HG03565 (cell line): Measurements from ENCODE around the gene OOSP3.
"Not testable (repeated sequence)": the region's sequence is repeated elsewhere in the genome, so short reads cannot be mapped to it uniquely, and the experiment has no call there.

Source experiments
- ATAC-seq: cut with Tn5 transposase; IDR thresholded peaks from one replicate; pipeline ENCODE4 v1.9.1; 2021; ENCODE audit warnings: mild to moderate bottlenecking, moderate library complexity; ENCODE audit not compliant: unreplicated experiment

OOSP3 gene

GRCh38 chr11:59875856-59876519, 2.6 kb upstream of the OOSP3 start:
- no peak for ATAC-seq

GRCh38 chr11:59877325-59877724, 1.3 kb upstream of the OOSP3 start:
- ATAC-seq = no peak

- ATAC-seq = no peak
These were observed 798 bp upstream of the OOSP3 start for GRCh38 chr11:59877784-59878183.

GRCh38 chr11:59879567-59879966, 985 bp downstream of the OOSP3 start:
- ATAC-seq = no peak

GRCh38 chr11:59883597-59883996, 5.0 kb downstream of the OOSP3 start:
- no peak for ATAC-seq

DNA sequence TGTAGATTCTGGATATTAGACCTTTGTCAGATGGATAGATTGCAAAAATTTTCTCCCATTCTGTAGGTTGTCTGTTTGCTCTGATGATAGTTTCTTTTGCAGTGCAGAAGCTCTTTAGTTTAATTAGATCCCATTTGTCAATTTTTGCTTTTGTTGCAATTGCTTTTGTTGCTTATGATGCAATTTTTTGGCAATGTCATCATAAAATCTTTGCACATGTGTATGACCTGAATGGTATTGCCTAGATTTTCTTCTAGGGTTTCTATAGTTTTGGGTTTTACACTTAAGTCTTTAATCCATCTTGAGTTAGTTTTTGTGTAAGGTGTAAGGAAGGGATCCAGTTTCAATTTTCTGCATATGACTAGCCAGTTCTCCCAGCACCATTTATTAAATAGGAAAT, 8.6 kb downstream of the OOSP3 start:
- ATAC-seq = not testable (repeated sequence)

GRCh38 chr11:59891781-59892181, 13.2 kb downstream of the OOSP3 start:
- ATAC-seq = no peak

DNA sequence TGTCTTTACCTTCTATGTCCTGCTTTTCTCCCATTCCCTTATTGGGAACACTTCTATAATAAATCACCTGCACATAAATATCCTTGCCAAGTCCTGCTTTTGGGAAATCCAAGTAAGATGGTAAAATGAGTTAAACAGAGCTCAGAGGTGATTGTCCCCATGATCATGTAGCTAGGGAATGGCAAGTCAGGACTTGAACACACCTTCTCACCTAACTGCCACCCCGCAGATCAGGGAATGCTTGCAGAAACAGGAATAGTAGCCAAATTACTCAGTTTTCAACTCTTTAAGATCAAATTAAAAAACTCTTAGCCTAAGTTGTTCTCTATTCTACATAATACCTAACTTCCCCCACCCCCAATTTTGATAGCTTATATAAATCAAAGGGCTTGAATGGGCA, 16.0 kb downstream of the OOSP3 start:
- no peak for ATAC-seq

GRCh38 chr11:59898046-59898445, 19.5 kb downstream of the OOSP3 start:
- no peak for ATAC-seq

DNA sequence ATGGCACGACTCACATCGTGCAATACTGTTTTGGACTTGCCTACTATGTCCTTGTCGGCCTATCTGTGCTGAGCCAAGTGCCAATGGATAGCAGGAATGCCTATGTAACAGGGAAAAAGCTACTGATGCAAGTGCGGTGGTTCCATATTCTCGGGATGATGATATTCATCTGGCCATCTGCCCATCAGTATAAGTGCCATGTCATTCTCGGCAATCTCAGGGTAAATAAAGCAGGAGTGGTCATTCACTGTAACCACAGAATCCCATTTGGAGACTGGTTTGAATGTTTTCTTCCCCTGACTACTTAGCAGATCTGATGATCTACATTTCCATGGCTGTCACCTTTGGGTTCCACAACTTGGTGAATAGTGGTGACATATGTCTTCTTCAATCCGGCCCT, 20.1 kb downstream of the OOSP3 start:
- no peak for ATAC-seq

DNA sequence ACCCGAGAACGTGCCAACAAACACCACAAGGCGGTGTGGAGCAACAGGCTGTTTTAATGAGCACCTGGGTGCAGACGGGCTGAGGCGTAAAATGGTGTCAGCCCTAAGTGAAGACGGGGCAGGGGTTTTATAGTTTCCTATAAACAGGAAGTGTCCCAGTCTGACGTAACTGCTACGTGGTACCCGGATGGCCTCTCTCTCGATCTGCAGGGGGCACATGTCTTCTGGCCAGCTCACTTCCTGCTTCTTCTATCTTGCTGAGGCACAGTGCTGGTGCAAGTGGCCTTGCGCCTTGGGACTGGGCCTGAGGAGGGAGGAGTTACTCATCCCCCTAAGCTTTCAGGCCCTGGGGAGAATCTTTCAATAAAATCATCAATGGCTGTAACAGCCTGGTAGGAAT, 20.9 kb downstream of the OOSP3 start:
- no peak for ATAC-seq

GRCh38 chr11:59900366-59901126, 22.0 kb downstream of the OOSP3 start:
- no peak for ATAC-seq

DNA sequence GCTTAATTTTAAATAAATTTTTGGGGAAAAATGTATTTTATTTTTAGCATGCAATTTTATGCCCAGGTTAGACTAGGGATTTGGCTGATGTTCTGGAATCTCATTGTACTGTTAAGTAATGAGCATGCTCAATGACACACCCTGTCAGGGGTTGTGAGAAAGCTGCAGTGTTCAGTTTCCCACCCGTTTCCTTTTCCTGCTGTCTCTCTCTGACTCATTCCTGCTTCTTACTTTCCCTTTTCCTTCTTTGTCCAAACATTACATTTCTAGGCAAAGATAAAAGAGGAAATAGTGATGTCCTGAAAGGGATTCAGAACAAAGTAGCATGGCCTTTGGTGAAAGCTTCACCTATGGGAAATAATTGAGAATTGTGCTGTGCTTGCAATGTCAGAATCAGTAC, 22.7 kb downstream of the OOSP3 start:
- ATAC-seq = no peak

- ATAC-seq = not testable (repeated sequence)
These were observed 25.0 kb downstream of the OOSP3 start for GRCh38 chr11:59903569-59903968.

GRCh38 chr11:59918480-59918879, 39.9 kb downstream of the OOSP3 start:
- no peak for ATAC-seq

DNA sequence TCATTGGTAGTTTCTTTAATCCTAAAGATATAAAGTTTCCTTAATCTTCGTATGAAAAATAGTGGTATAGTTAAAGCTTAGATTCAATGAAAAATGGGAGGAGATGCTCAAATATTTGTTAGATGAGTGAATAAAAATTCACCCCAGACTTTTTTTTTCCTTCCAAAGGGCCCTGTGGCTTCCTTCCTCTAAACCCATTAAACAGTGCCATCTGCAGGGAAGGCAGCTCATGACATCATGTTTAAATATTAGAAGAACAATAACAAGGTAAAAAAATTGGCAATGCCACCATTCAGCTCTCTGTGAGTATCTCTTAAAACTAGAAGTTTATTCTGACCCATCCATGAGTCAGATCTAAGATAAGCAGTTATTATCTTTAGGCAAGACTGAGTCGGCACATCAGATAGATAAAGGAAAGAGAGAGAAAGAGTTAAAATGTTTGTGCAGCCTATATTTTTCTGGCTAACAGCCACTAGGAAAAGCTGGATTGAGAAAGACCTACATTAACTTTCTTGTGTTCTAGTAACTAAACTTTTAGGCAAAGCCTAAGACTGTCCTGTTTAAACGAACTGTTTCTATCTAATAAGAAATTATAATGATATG, 40.5 kb downstream of the OOSP3 start:
- ATAC-seq = no peak

DNA sequence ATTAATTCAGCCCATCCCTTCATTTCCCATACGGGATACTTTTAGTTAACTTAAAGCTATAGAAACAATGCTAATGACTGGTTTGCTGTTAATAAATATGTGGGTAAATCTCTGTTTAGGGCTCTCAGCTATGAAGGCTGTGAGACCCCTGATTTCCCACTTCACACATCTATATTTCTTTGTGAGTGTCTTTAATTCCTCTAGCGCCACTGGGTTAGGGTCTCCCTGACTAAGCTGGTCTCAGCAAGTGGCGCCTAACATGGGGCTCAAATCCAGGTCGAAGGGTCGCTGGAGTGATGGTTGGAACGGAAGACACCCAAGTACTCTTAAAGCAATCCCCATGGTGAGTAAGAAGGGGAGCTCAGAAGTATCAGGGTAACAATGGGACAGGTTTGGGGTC, 45.2 kb downstream of the OOSP3 start:
- ATAC-seq = no peak

GRCh38 chr11:59931688-59932087, 53.1 kb downstream of the OOSP3 start:
- ATAC-seq = no peak

DNA sequence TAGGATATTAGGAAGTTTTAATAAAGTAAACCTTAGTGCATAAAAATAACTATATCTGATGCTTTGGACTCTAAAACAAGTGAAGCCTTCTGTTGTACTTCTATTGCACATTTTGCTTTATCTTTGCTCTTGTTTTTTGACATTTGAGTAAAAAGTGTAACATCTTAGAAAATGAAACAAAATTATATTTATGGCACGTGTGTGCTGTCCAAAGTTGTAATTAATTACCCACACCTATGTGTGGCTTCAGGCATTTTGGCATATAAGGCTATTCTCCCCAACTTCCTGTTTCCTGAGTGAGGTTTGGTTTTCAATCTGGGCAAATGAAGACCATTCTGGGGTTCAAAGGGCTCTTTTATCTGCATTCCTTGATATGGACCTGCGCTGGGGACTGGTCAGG, 59.5 kb downstream of the OOSP3 start, which contains the start of gene OOSP1:
Gene OOSP1 (plus strand): TSS at position 301 of the 400 bp plus-strand sequence. CDS start 23 bp downstream, at position 324.
- no peak for ATAC-seq

- ATAC-seq = no peak
These were observed 60.1 kb downstream of the OOSP3 start for GRCh38 chr11:59938718-59939117.

- no peak for ATAC-seq
These were observed 60.9 kb downstream of the OOSP3 start for GRCh38 chr11:59939482-59939881.

DNA sequence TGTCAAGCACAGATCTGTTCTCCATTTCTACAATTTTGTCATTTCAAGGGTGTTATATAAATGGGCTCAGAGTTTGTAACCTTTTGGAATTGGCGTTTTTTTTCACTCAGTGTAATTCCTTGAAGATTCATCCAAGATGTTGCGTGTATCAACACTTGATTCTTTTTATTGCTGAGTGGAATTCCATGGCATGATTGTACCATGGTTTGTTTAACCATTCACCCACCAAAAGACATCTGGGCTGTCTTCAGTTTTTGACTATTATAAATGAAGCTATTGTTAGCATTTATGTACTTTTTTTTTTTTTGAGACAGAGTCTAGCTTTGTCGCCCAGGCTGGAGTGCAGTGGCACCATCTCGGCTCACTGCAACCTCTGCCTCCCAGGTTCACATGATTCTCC, 62.5 kb downstream of the OOSP3 start:
- no peak for ATAC-seq
